Prostate gland (tissue), 2 donors: Measurements from ENCODE around the gene TPP1. TPM values are rescaled to one million over a fixed set of nuclear protein-coding genes. Genes with fewer than 3 reads are reported as not detected.

ENCODE experiments used
- DNase-seq: peaks from one replicate; pipeline ENCODE4 v3.0.0-alpha.2; 2019; ENCODE audit warnings: low spot score
- H3K27ac ChIP-seq, 2 donors: fragments of 200-600 bp; sonication (generic); 2 replicates each; pipeline ENCODE4 v1.5.1; 2017 to 2019
- H3K27me3 ChIP-seq: fragments of 200-600 bp; sonication (generic); replicated peaks from 2 replicates; pipeline ENCODE4 v1.5.1; 2019; ENCODE audit not compliant: insufficient read depth
- H3K36me3 ChIP-seq, 2 donors: fragments of 200-600 bp; sonication (generic); 1 replicate in 1 of 2; 2 replicates in 1 of 2; pipeline versions ENCODE4 v1.5.1 to v1.8.1; 2017 to 2019
- H3K4me1 ChIP-seq: fragments of 200-600 bp; sonication (generic); replicated peaks from 2 replicates; pipeline ENCODE4 v1.5.1; 2019
- H3K4me3 ChIP-seq, 2 donors: fragments of 200-600 bp; sonication (generic); 2 replicates each; pipeline ENCODE4 v1.5.1; 2017 to 2019
- H3K9me3 ChIP-seq: fragments of 200-600 bp; sonication (generic); 2 replicates; pipeline ENCODE4 v1.5.1; 2017
- CTCF ChIP-seq, 4 experiments: fragments of 200-600 bp in 2 of 4; fragments of 450-650 bp in 2 of 4; sonication (generic) in 2 of 4; IDR thresholded peaks; 1 replicate in 3 of 4; 2 replicates in 1 of 4; pipeline ENCODE4 v1.5.1; 2016 to 2019; ENCODE audit warnings: antibody characterized with exemption in 4 of 4, mild to moderate bottlenecking in 2 of 4, moderate library complexity in 2 of 4
- POLR2A ChIP-seq: fragments of 450-650 bp; IDR thresholded peaks from one replicate; pipeline ENCODE4 v1.6.1; 2016; ENCODE audit warnings: antibody characterized with exemption, mild to moderate bottlenecking
- POLR2AphosphoS5 ChIP-seq: sonication (generic); formaldehyde crosslinking; IDR thresholded peaks from one replicate; pipeline ENCODE4 v1.6.1; 2017; ENCODE audit warnings: antibody characterized with exemption
- WGBS: methylation state at CpG from one replicate; pipeline ENCODE4 v1.1.5; 2018; 5-methylcytosine and 5-hydroxymethylcytosine counted together
- intact Hi-C: fragments of 100-400 bp; cut with DNase I; formaldehyde crosslinking; loops from one replicate; pipeline ENCODE4 v1.14.2; 2022
- total RNA-seq, 2 donors: library from RNA; depleted of rRNA; stranded (reverse); fragments of >200 nt; gene quantifications; one replicate each; pipeline ENCODE4 v1.1.0, GENCODE V29; 2016

TPP1 gene
- total RNA-seq, 2 donors from 2014 or later, result 94.6 to 147 TPM

- no peaks in the 10 kb centered on the region for H3K9me3 ChIP-seq
- H3K27me3 ChIP-seq, result no peaks in the 10 kb centered on the region
- no peak for DNase-seq
- H3K4me1 ChIP-seq, result no peaks in the 10 kb centered on the region
- H3K36me3 ChIP-seq, result no peaks in the 10 kb centered on the region
- WGBS, result 87% methylated on average over 4 of the region's 4 CpGs
- TF ChIP-seq CTCF (IDR thresholded peaks at IDR 0.05), result no peak
- no peak for TF ChIP-seq POLR2AphosphoS5
- no peak for TF ChIP-seq POLR2A
- no peak overlapping the region for H3K27ac ChIP-seq
- no peak overlapping the region for H3K4me3 ChIP-seq
- intact Hi-C loops, result no loop called here
These were observed 56.1 kb downstream of the TPP1 start for GRCh38 chr11:6563121-6563619.

Other genes with a start within 250 kb of the TPP1 start
- gene SMPD1, start 228.9 kb downstream of the TPP1 start, total RNA-seq, result 10 to 100 TPM; 51.7 to 59.2 TPM
- gene APBB1, start 200.3 kb downstream of the TPP1 start, total RNA-seq, result 10 to 100 TPM; 35.4 to 65.5 TPM
- 1 to 10 TPM; 1.2 to 4.7 TPM for gene HPX, start 178.4 kb downstream of the TPP1 start, total RNA-seq
- gene TRIM3, start 145.5 kb downstream of the TPP1 start, total RNA-seq, result 10 to 100 TPM; 20.3 to 23.7 TPM
- gene ARFIP2, start 138.1 kb downstream of the TPP1 start, total RNA-seq, result 100 to 1,000 TPM in 1 of 2 donors, 10 to 100 TPM in 1; 87.3 to 110 TPM
- 10 to 100 TPM; 29.4 to 35.6 TPM for gene TIMM10B, start 137.9 kb downstream of the TPP1 start, total RNA-seq
- gene DNHD1, start 122.1 kb downstream of the TPP1 start, total RNA-seq, result 10 to 100 TPM; 11.5 to 31.4 TPM
- gene RRP8, start 15.8 kb downstream of the TPP1 start, total RNA-seq, result 10 to 100 TPM; 16.4 to 16.6 TPM
- 100 to 1,000 TPM; 172 to 195 TPM for gene ILK, start 15.6 kb downstream of the TPP1 start, total RNA-seq
- 100 to 1,000 TPM; 130 to 193 TPM for gene TAF10, start 7.2 kb downstream of the TPP1 start, total RNA-seq
- gene DCHS1, start 36.4 kb upstream of the TPP1 start, total RNA-seq, result 10 to 100 TPM; 11.2 to 17.4 TPM
- gene MRPL17, start 63.9 kb upstream of the TPP1 start, total RNA-seq, result 10 to 100 TPM; 18.3 to 44.6 TPM
- gene OR2AG2, start 152.6 kb upstream of the TPP1 start, total RNA-seq, result under 1 TPM; 0.55 to 0.91 TPM
- gene OR2AG1, start 163.6 kb upstream of the TPP1 start, total RNA-seq, result not detected
- gene OR6A2, start 180.3 kb upstream of the TPP1 start, total RNA-seq, result under 1 TPM in 1 of 2 donors, not detected in 1; 0.57 TPM
- not detected for gene OR10A5, start 226.3 kb upstream of the TPP1 start, total RNA-seq
- gene OR10A2, start 243.6 kb upstream of the TPP1 start, total RNA-seq, result not detected